ENCODE measurements around the gene C2orf49. TPM values are rescaled to one million over a fixed set of nuclear protein-coding genes. Genes with fewer than 3 reads are reported as not detected.

Gene C2orf49
- total and polyA plus RNA-seq, 9 of the 15 experiments (the other 6 are each of a cell fraction or from before 2014, with no cell fraction given), result 17.9 to 38.2 (median 25.6) TPM

DNA sequence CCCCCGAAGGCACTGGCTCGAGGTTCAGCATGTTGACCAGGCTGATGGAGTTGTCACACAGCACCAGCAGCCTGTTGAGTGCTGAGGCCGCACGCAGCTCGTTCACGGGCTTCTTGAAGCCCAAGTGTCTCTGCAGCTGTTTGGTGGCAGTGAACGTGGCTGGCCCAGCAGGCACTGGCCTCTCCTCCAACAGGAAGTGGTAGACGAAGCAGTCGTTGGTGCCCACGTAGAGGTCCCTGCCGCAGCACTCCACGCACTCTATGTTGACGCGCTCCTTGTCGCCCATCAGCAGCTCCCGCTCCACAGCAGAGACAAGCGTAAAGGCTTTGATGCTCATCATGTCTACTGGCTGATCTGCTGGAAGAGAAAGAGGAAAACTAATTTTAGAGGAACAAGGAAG is 29.4 kb upstream of the C2orf49 start:
- H3K27ac ChIP-seq (ENCODE audit: extremely low read depth, low read depth, low read length), result no peak overlapping the region
- ATAC-seq, result no peak
- peaks cover 3% of the 10 kb centered on the region; the same call in 1 of the 2 replicates for H4K20me1 ChIP-seq (replicated peaks; ENCODE audit: control insufficient read depth, insufficient read depth, low read length)
- H3K27me3 ChIP-seq (ENCODE audit: control insufficient read depth in 2 of 2, insufficient read depth in 2 of 2, low read length in 2 of 2), result no peaks in the 10 kb centered on the region
- peak overlapping the region in 1 of 2 experiments; percentile 31; a peak in 1 of 4 replicates for H3K9ac ChIP-seq (ENCODE audit: insufficient read depth in 1 of 2, low read depth in 2 of 2, low read length in 2 of 2)
- in situ Hi-C loops (cut with MboI) (no loop called here), intact Hi-C loops (cut with micrococcal nuclease) (no loop called here)
- POLR2A ChIA-PET, result interaction anchor here (0.6 kb wide), 1 partner anchor 12 kb away, joined by 3 read pairs; no protein-coding TSS in a partner anchor
- no peak overlapping the region for H3K4me3 ChIP-seq
- no TSS peak for BruUV-seq (replicated peaks)
- 92% methylated on average over 14 of the region's 17 CpGs for WGBS (ENCODE audit: insufficient coverage, low coverage, missing lambda C conversion rate)
- TF ChIP-seq RAD51 (IDR thresholded peaks at IDR 0.05; ENCODE audit: borderline replicate concordance, low read depth) (no peak), KAT8 (IDR thresholded peaks at IDR 0.05; ENCODE audit: low read depth) (no peak), CREB1 (IDR thresholded peaks at IDR 0.05) (no peak), CREB1 (CRISPR knock-in tag; IDR thresholded peaks at IDR 0.05) (no peak), ZNF717 (CRISPR knock-in tag; IDR thresholded peaks at IDR 0.05) (no peak), PHTF2 (CRISPR knock-in tag; IDR thresholded peaks at IDR 0.05) (no peak), BMI1 (IDR thresholded peaks at IDR 0.05; ENCODE audit: low read length) (no peak), ILF3 (IDR thresholded peaks at IDR 0.05; ENCODE audit: borderline replicate concordance) (no peak), PHF20 (IDR thresholded peaks at IDR 0.05; ENCODE audit: partially characterized antibody) (no peak), SNRNP70 (optimal IDR thresholded peaks at IDR 0.05; ENCODE audit: low read depth, low read length) (no peak), CHD2 (IDR thresholded peaks at IDR 0.05; ENCODE audit: low read depth, low read length) (no peak), U2AF1 (optimal IDR thresholded peaks at IDR 0.05; ENCODE audit: low read depth, low read length) (no peak), NELFE (IDR thresholded peaks at IDR 0.05; ENCODE audit: insufficient read depth, insufficient read length) (no peak), RBM15 (IDR thresholded peaks at IDR 0.05; ENCODE audit: insufficient read depth, low read length) (no peak), SETDB1 (IDR thresholded peaks at IDR 0.05; ENCODE audit: low read length) (no peak), ETV5 (CRISPR knock-in tag; IDR thresholded peaks at IDR 0.05; ENCODE audit: low read depth) (no peak), ETV1 (tag; conservative IDR thresholded peaks at IDR 0.05; ENCODE audit: low read depth) (no peak), ZNF766 (CRISPR knock-in tag; conservative IDR thresholded peaks at IDR 0.05) (no peak)
- TF ChIP-seq, protein P1, sequence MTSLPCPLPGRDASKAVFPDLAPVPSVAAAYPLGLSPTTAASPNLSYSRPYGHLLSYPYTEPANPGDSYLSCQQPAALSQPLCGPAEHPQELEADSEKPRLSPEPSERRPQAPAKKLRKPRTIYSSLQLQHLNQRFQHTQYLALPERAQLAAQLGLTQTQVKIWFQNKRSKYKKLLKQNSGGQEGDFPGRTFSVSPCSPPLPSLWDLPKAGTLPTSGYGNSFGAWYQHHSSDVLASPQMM (CRISPR knock-in tag; IDR thresholded peaks at IDR 0.05), result no peak
- TF ChIP-seq, protein P2, sequence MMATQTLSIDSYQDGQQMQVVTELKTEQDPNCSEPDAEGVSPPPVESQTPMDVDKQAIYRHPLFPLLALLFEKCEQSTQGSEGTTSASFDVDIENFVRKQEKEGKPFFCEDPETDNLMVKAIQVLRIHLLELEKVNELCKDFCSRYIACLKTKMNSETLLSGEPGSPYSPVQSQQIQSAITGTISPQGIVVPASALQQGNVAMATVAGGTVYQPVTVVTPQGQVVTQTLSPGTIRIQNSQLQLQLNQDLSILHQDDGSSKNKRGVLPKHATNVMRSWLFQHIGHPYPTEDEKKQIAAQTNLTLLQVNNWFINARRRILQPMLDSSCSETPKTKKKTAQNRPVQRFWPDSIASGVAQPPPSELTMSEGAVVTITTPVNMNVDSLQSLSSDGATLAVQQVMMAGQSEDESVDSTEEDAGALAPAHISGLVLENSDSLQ (IDR thresholded peaks at IDR 0.05), result no peak
- TF ChIP-seq, protein P3, sequence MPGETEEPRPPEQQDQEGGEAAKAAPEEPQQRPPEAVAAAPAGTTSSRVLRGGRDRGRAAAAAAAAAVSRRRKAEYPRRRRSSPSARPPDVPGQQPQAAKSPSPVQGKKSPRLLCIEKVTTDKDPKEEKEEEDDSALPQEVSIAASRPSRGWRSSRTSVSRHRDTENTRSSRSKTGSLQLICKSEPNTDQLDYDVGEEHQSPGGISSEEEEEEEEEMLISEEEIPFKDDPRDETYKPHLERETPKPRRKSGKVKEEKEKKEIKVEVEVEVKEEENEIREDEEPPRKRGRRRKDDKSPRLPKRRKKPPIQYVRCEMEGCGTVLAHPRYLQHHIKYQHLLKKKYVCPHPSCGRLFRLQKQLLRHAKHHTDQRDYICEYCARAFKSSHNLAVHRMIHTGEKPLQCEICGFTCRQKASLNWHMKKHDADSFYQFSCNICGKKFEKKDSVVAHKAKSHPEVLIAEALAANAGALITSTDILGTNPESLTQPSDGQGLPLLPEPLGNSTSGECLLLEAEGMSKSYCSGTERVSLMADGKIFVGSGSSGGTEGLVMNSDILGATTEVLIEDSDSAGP (CRISPR knock-in tag; IDR thresholded peaks at IDR 0.05), result no peak
- no peak overlapping the region for H3K4me2 ChIP-seq (ENCODE audit: insufficient read depth, low read length)
- peaks cover 0 to 5% of the 10 kb centered on the region in 2 experiments; a peak in 1 of 5 replicates for H3K4me1 ChIP-seq (replicated peaks in 1 of 2; ENCODE audit: control insufficient read depth in 2 of 2, insufficient read depth in 2 of 2, low read length in 2 of 2)
- CTCF ChIA-PET (ENCODE audit: low intra/inter-chr PET ratio), result no interaction called here
- peaks cover 35% of the 10 kb centered on the region; the same call in 2 of the 3 replicates for H3K36me3 ChIP-seq (ENCODE audit: control insufficient read depth, insufficient read depth, low read length)
- no peaks in the 10 kb centered on the region for H3K9me3 ChIP-seq (replicated peaks; ENCODE audit: control insufficient read depth, insufficient read depth, low read depth, low read length)
- DNase-seq (ENCODE audit: extremely low read depth in 1 of 4, low spot score in 3 of 4), result no peak
- no peak overlapping the region for H2AFZ ChIP-seq (ENCODE audit: low read depth, low read length)
- peaks cover 28% of the 10 kb centered on the region for H3K79me2 ChIP-seq (ENCODE audit: control insufficient read depth, insufficient read depth, low read length)
- no peak for FAIRE-seq
- no peaks in the 10 kb centered on the region for H3K9me1 ChIP-seq (ENCODE audit: control insufficient read depth, insufficient read depth, low read length)

Measured in K562 (cell line).